Measurements from ENCODE around the gene OTUD7B. TPM values are rescaled to one million over a fixed set of nuclear protein-coding genes. Genes with fewer than 3 reads are reported as not detected.
A peak's percentile ranks its signal among the peaks of the same experiment; 100 is the strongest.

Gene OTUD7B
- total and polyA plus RNA-seq, 3 donors from 2014 or later = 23.1 to 31.5 (median 30.3) TPM

GRCh38 chr1:149925345-149925744, 85.2 kb downstream of the OTUD7B start:
- H3K36me3 ChIP-seq (ENCODE audit: low read depth, missing control alignments) = no peaks in the 10 kb centered on the region
- TF ChIP-seq POLR2A (IDR thresholded peaks at IDR 0.05) (no peak), CTCF (IDR thresholded peaks at IDR 0.05) (no peak)
- intact Hi-C loops (cut with DNase I; ENCODE audit: low total_unique reads) = no loop called here
- peaks cover 23% of the 10 kb centered on the region for H3K4me1 ChIP-seq
- H3K27me3 ChIP-seq = no peaks in the 10 kb centered on the region
- H3K27ac ChIP-seq = no peak overlapping the region
- H3K9me3 ChIP-seq = no peaks in the 10 kb centered on the region
- DNase-seq = no peak
- no peak overlapping the region for H3K4me3 ChIP-seq
- WGBS, 2 donors = 73% methylated on average over 3 of the region's 3 CpGs

GRCh38 chr1:149923626-149924025, 86.9 kb downstream of the OTUD7B start:
- DNase-seq = no peak
- WGBS, 2 donors = 87 to 89% methylated on average over 10 of the region's 10 CpGs
- H3K27me3 ChIP-seq = no peaks in the 10 kb centered on the region
- intact Hi-C loops (cut with DNase I; ENCODE audit: low total_unique reads) = no loop called here
- H3K36me3 ChIP-seq (ENCODE audit: low read depth, missing control alignments) = no peaks in the 10 kb centered on the region
- TF ChIP-seq POLR2A (IDR thresholded peaks at IDR 0.05) (no peak), CTCF (IDR thresholded peaks at IDR 0.05) (no peak)
- H3K27ac ChIP-seq = no peak overlapping the region
- H3K4me3 ChIP-seq = no peak overlapping the region
- H3K9me3 ChIP-seq = no peaks in the 10 kb centered on the region
- peaks cover 13% of the 10 kb centered on the region for H3K4me1 ChIP-seq

GRCh38 chr1:149917571-149918144, 92.9 kb downstream of the OTUD7B start, which contains the start of gene SV2A:
SV2A (minus strand) TSS chr1:149917844; CDS start chr1:149913840, 4,004 bp downstream.
- intact Hi-C loops (cut with DNase I; ENCODE audit: low total_unique reads) = no loop called here
- no peak for DNase-seq
- Histone ChIP-seq H3K27ac (no peak within 1 kb of the TSS), H3K4me3 (peak within 1 kb of the TSS; percentile 40 to 57), H3K9me3 (no peaks in the 10 kb centered on the region), H3K36me3 (ENCODE audit: low read depth, missing control alignments) (no peaks in the 10 kb centered on the region), H3K4me1 (no peaks in the 10 kb centered on the region), H3K27me3 (no peaks in the 10 kb centered on the region)
- WGBS, 2 donors = 0% methylated on average over 4 to 24 of the region's 24 CpGs
- TF ChIP-seq CTCF (IDR thresholded peaks at IDR 0.05) (no peak), POLR2A (IDR thresholded peaks at IDR 0.05) (no peak)

- Histone ChIP-seq H3K4me3 (peak overlapping the region; percentile 40 to 57), H3K4me1 (no peaks in the 10 kb centered on the region), H3K27me3 (no peaks in the 10 kb centered on the region), H3K9me3 (no peaks in the 10 kb centered on the region), H3K27ac (no peak overlapping the region), H3K36me3 (ENCODE audit: low read depth, missing control alignments) (no peaks in the 10 kb centered on the region)
- DNase-seq = no peak
- intact Hi-C loops (cut with DNase I; ENCODE audit: low total_unique reads) = no loop called here
- 1 to 8% methylated on average over 10 of the region's 10 CpGs for WGBS, 2 donors
- no peak for TF ChIP-seq CTCF (IDR thresholded peaks at IDR 0.05)
- no peak for TF ChIP-seq POLR2A (IDR thresholded peaks at IDR 0.05)
Measured at GRCh38 chr1:149916898-149917252, 93.7 kb downstream of the OTUD7B start.

Data from testis (tissue), 3 donors.